NK-92 treated with Interleukin-12 subunit alpha and Interleukin-12 subunit beta, amount 100 ng/mL, for 24 hours (cell line): ENCODE data around the gene GRID2IP.

Experiments
- DNase-seq: peaks from one replicate; lab custom pipeline; 2025; lab: John Stamatoyannopoulos, UW

The GRID2IP gene

DNA sequence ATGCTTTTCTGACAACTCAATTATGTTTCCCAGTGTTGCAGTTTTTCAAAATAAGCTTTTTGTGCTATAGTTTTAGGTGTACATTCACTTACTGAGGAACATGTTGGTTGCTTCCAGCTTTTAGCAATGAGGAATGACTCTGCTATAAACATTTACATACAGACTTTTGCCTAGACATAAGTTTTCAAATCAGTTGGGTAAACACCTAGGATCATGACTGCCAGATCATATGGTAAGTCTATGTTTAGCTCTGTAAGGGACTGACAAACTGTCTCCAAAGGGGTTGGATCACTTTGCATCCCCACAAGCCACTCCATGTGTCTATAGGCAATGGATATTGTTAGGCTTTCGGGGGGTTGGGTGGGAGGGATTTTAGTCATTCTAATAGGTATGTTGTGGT lies 10.8 kb upstream of the GRID2IP start:
- no peak for DNase-seq

DNA sequence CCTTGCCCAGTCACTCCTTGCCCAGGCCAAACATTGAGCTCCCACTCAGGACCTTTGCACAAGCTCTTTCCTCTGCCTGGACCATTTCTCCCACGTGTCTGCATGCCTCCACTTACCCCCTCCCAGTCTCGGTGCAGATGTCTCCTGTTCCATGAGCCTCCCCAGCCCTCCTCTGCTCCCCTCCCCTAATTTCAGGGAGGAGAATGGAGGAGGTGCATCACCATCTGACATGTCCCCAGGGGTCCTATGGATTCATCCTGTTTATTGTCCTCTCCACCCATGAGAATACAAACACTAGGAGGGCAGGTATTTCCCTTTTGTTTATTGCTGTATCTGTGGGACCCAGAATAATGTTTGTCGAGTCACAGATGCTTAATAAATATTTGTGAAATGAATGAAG lies 8.6 kb upstream of the GRID2IP start:
- no peak for DNase-seq

DNA sequence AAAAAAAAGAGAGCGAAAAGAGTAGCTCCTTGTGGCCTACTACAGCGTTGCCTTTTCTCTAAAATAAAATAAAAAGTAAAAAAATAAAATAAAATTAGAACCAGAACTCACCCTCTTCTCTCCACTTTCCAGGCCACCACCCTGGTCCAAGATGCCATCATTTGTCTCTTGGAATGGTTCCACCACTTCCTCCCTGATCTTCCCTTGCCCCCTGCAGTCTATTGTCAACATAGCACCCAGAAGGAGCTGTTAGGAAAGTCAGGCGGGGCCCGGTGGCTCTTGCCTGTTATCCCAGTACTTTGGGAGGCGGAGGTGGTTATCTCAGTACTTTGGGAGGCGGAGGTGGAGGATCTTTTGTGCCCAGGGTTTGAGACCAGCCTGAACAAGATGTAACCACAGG lies 7.6 kb upstream of the GRID2IP start:
- no peak for DNase-seq

DNA sequence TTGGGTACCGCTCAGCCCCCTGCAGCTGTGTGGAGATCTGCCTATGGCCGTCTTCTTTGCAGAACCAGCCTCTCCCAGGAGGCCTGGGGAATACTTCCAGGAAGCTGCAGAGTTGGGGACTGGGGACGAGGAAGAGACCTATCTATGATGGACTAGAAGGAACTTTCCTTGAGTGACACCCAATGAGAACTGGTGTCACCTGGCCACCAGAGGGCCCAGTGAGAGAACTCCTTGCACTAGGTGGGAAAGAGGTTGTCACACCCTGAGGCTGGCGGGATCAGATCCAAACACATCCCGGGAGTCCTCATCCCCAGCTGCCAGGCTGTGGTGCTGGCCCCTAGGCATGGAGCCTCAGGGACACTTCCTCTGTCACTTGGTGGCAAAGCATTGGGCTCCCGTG lies 4.9 kb upstream of the GRID2IP start:
- no peak for DNase-seq

DNA sequence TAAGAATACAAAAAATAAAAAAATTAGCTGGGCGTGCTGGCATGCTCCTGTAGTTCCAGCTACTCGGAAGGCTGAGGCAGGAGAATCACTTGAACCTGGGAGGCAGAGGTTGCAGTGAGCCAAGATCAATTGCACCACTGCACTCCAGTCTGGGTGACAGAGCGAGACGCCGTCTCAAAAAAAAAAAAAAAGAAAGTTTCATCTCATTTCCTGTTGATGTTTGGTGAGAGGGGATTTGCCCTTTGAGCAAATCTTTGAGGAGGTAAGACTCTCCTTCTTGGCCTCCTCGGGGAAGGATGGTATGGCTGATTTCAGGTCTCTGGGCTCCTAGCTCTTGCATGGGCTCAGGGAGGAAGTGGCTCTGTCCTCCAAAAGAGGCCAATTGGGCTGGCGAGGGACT lies 3.6 kb upstream of the GRID2IP start:
- DNase-seq = no peak

DNA sequence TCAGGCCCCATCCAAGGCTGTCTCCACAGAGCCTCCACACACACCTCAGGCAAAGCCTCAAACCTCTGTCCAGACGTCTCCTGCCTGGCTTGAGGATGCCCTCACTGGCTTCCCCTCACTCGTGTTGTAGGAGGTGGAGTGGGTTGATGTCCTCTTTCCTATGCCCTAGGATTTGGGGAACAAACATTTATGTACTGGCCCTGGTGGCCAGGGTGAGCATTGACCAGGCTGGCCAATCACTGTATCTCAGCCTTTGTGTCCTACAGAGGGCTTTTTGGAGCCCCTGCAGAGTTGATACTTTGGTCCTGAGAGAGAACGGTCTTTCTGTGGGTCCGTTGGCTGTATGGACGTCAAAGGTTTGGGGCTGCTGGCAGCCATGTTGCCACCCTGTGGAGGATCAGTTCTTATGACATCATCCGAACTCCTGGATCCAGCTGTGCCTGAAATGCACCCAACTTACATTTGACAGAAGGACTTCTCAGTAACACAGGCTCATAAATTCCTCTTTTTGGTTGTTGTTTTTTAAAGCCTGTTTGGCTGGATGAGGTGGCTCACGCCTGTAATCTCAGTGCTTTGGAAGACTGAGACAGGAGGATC lies 2.3 kb upstream of the GRID2IP start:
- no peak for DNase-seq

DNA sequence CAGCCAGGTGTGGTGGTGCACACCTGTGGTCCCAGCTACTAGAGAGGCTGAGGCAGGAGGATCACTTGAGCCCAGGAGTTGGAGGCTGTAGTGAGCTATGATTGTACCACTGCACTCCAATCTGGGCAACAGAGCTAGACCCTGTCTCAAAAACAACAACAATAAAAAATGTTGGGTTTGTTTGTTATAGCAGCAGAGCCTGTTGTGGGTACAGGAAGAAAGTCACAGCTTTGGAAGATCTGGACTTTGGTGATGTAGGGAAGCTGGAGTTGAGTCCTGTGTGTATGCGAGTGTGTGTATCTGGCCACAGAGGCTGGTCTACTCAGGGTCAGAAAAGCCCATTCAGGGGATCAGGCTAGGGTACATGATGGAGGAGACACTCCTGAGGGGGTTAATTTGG lies 3.9 kb downstream of the GRID2IP start:
- no peak for DNase-seq

DNA sequence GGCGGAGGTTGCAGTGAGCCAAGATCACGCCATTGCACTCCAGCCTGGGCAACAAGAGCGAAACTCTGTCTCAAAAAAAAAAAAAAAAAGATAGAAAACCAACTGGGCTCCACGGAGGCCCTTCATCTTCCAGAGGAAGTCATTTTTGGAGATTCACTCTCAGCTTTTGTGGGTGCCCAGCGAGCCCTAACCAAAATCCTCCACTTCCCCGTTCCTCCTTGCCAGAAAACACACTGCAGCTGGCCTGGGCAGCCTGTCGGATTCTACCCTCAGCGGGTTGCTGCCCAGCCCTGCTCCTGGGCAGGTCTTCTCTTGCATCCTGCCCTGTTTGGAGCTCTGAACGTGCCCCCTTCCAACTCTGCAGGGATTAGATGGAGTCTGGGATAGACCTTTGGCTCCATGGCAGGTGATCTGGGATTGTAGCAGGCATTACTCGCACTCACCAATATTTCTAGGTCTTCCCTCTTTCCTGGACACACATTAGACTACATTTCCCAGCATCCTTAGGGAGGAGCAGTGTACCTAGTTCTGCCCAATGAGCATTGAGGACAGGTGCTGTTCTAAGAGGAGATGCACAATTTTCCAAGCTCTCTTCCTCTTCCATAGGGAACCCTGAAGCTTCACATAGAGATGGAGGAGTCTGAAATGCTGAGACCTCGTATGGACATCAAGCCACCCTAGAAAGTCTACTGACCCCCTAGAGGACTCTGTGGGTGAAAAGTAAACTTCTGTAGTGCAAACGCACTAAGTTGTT lies 4.6 kb downstream of the GRID2IP start:
- no peak for DNase-seq

DNA sequence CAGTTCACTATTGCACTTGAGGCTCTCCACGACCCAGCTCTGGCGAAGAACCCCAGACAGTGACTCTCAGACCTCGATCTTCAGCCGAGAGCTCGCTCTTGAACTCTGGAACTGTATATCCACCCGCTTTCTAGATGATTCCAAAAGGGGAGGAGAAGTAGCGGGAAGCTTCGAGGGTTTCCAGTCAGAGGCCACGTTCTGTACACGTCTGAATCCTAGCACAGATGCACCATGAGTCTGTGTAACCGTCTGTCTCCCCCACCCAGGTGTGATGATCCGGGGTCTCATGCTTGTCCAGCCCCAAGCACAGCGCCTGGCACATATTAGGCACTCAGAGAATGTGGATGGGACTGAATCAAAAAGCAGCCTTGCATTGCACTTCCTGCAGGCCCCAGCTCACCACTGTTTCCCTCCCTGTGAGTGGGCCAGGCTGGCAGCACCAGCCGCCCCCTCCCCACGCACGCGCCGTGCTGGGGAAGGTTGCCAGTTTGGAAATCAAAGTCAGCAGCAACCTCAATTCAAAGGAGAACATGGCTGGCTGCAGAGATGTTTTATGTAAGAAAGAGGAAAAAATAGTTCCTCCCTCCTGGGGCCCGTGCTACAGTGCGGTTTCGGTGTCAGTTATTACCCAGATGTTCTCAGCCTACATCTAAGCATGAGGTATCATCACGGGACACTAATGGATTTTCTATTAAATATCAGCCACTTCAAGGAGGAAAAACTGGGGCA lies 5.7 kb downstream of the GRID2IP start:
- no peak for DNase-seq

DNA sequence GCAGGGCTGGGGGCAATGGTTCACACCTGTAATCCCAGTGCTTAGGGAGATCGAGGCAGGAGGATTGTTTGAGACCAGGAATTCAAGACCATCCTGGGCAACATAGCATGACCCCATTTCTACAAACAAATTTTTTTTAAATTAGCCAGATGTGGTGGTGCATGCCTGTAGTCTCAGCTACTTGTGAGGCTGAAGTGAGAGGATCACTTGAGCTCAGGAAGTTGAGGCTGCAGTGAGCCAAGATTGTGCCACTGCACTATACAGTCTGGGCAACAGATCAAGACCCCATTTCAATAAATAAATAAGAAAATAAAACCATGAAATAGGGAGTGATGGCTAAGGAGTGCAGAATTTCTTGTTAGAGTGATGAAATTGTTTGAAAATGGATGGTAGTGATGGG lies 8.9 kb downstream of the GRID2IP start:
- DNase-seq = no peak

DNA sequence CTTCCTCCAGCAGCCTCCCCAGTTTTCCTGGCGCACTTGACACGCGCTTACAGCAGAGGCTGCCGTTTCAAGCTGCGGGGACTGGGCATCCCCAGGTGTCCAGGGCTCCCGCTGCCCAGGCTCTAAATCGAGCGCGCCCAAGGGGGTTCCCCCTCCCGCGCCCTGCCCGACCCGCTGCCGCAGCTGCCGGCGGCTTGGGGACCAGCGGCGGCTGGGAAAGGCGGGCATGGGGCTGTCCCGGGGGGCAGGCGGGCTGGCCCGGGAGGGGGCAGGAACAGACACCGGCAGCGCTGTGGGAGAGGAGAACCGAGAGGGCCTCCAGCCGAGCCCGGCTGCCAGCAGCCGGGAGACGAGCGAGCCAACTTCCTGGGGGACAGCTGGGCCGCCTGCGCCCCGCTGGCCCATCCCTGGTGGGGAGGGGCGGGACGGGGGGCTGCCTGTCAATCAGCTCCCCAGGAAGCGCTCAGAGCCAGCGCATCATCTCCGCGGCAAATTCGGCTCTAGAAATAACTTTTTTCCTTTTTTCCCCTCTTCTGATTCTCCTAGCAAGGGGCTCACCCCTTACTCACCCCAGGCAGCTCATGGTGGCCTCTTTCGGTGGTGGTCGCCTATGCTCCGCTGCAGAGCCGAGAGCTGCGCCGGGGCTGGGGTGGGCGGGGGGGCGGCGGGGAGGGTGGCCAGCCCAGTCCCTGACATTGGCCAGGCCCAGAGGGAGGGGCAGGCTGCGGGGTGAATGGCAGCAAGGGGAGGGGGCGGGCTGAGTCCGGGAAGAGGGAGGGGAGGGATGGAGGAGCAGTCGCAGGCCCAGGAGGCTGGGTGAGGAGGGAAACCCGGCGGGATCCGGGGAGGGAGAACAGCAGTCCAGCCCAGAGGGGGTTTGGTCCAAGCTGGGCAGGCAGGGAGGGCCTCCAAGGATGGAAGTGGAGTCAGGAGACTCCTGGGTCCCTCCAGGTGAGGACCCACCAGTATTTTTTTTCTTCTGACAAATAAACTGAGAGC lies 14.7 kb downstream of the GRID2IP start:
- no peak for DNase-seq

DNA sequence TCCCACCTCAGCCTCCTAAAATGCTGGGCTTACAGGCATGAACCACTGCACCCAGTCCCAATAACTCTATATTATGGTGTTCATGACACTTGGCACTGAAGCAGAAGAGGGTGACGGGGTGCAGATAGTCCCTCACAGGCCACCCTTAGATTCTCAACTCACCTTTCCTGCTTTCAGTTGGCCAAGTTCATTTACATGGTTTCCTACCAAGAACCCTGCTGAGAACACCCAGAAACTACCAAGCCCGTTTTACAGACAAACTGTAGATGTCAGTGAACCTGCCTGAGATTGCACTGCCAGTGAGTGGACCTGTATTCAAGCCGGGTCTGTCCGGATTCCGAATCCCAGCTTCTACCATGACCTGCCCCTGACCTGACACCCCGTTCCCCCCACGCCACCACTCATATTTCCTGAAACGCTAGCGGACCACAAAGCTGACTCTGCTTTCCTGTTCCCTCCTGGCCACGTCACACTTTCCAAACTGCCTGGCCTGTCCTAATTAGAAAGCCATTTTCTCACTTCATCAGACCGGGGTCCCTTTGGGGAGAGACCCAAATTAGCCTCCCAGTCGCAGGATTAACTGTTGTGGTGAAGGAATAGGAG lies 17.3 kb downstream of the GRID2IP start:
- DNase-seq = no peak

DNA sequence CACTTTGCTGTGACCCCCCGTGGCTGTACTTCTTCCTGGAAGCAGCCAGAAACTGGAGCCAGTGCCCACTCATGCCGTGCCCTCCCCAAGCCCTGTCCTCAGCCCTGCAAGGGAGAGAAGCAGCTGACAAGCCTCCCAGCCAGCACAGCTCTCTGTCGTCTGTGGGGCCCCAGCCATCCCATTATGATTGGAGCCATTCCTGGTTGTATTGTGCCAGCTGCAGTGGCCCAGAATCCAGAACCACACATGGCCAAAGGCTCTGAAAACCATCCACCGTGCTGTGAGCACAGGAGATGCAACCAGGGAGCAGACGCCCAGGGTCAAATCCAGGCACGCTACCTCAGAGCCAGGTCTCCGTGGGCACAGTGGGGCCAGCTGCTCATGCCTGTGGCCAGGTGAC lies 18.7 kb downstream of the GRID2IP start:
- DNase-seq = no peak

DNA sequence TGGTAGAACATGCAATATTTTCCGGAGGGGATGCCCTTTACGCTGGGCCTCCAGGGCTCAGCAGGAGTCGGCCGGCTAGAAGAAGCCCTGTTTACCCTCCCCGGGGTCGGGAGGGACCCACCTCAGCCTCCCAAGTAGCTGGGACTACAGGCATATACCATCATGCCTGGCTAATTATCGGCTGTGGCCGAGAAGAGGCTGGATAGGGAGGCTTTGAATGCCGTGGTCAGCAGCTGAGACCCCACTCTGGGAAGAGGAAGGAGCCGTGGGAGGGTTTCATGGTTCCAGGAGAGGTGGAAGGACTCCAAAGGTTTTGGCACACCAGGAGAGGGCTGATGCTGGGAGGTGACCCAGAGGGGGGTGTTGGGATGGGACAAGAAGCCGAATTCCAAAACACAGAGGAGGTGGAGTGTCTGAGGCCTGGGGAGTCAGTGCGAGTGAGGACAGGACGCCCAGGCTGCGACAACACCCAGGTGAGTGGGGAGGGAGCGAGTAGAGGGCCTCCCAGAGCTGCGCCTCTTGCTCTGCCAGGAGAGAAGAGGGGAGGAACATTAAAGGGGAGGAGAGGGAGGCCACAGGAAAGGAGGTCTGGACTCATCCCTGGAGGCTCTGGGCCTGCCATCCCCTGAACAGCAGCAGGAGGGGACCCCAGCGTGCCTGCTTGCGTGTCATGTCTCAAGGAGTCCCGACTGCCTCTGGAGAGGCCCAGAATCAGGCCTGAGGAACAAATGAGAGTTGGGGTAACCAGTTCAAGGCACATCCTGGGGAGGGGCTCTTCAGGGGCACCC lies 19.6 kb downstream of the GRID2IP start:
- DNase-seq = no peak

DNA sequence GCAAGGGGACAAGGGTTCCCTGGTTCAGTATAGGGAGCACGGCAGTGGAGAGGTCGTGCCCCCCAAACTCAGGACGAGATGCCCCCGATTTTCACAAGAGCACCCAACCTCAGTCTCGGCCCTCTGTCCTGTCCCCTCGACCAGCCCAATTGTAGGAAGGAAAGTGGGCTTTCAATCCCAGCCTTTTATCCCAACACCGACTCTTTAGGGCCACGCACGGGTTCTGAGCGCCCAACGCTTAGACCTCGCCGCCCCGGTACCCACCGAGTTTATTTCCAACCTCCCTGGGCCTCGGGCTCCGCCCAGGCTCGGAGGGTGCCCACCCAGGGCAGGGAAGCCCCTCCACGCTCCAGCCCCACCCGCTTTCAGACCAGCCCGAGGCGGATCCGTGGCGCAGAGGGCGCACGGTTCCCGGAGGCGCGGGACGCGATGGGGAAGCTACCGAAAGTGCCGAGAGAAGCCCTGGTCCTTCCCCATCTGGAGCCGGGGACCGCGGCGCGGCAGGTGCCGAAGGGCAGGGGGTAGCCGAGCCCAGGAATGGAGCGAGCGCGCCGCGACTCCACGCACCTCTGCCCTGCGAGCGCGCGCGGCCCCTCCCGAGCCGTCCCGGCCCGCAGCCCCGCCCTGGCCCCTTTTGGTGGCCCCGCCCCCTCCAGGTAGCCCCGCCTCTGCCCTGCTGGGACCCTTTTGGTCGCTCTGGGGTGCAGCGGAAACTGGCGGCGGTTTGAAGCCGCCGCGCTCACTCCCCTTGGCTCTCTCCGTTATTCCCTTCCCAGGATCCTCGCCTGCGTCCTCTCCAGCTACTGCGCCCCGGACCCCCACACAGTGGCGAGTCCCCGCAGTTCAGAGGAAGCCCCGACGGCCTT lies 20.4 kb downstream of the GRID2IP start:
- DNase-seq = no peak

DNA sequence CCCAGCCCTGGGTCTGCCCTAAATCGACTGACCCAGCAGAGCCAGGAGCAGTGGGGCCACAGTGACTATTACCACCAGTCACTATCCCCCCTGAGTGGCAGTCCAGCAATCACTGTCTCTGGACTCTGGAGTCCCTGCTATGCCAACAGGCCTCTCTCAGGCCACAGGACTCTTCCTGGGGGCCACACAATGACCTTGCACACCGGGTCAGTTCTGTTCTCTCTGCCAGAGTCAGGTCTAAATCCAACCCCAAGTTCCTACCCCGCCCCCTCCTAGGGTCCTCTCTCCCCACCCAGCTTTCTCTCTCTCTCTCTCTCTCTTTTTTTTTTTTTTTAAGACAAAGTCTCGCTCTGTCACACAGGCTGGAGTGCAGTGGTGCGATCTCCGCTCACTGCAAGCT lies 21.6 kb downstream of the GRID2IP start:
- DNase-seq = no peak

DNA sequence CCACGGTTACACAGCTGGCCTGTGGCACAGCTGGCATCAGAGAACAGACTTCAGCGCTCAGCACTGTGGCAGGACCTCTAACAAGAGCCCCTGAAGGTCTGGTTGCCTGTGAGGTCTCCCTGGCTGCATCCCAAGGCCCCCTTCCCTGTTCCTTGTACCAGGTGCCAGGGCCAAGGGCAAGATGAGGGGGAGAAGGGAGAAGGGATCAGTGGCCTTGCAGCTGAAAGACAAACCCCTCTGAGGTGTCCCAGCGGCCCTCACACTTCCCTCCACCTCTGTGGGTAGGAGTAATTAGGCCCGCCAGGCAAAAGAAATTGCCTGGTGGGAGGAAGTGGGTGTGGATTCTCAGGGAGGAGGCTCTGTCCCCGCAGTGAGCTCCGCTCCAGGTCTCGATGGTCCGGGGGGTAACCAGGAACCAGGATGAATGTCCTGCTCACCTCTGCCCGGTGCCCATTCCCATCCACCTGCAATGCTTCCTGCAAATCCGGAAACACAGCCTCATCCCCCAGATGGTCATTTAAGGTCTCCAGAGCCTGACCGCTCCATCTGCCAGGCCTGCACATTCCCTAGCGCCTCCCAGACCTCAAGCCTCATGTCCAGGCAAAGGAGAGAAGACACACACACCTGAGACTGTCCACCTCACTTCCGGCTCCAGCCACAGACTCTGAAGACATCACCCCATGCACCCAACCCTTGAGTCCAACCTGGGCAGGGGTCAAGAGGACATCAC lies 22.7 kb downstream of the GRID2IP start:
- no peak for DNase-seq

DNA sequence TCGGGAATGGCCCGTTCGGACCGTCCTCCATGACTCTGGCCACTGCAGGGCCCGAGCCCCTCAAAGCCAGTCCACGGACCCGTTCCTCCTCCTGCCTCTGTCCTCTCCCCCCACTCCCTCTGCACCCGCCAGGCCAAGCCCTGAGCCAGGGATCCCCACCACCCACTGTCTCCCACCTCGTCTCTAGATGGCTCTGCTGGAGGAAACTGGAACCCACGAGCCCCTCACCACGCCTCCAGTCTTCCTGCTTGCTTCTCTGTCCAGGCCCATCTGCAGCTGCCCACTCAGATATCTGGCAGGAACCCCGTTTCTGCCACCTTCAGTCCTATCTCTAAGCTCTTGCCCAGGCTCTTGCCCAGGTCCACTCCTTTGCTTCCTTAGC lies 24.3 kb downstream of the GRID2IP start:
- no peak for DNase-seq
